HepG2 (cell line): ENCODE results near the gene ZCCHC8. TPM values are rescaled to one million over a fixed set of nuclear protein-coding genes. Genes with fewer than 3 reads are reported as not detected.

Experiments
- ARNT2 ChIP-seq: sonication (generic); formaldehyde crosslinking; IDR thresholded peaks from 2 replicates; pipeline ENCODE4 v1.8.0; 2022; ENCODE audit warnings: mild to moderate bottlenecking, low read depth, missing genetic modification reagents, moderate library complexity
- IRF1 ChIP-seq: sonication (generic); formaldehyde crosslinking; IDR thresholded peaks from 2 replicates; pipeline ENCODE4 v1.4.0; 2020; ENCODE audit warnings: low read depth, mild to moderate bottlenecking, missing genetic modification reagents
- KDM5A ChIP-seq: fragments of 200-600 bp; sonication (generic); IDR thresholded peaks from 2 replicates; pipeline ENCODE4 v1.7.0; 2018; ENCODE audit warnings: antibody characterized with exemption, mild to moderate bottlenecking, low read length, borderline replicate concordance
- PHF5A ChIP-seq: IDR thresholded peaks from one replicate; pipeline ENCODE4 v1.6.1; 2018; ENCODE audit warnings: low read depth, missing genetic modification reagents; ENCODE audit not compliant: unreplicated experiment
- SETDB1 ChIP-seq: sonication (generic); formaldehyde crosslinking; IDR thresholded peaks from 2 replicates; pipeline ENCODE4 v1.5.1; 2020; ENCODE audit warnings: missing genetic modification reagents, mild to moderate bottlenecking, borderline replicate concordance
- TAF15 ChIP-seq: fragments of 200-400 bp; formaldehyde crosslinking; IDR thresholded peaks from one replicate; pipeline ENCODE4 v1.6.1; 2018; ENCODE audit warnings: mild to moderate bottlenecking, low read depth, low read length; ENCODE audit not compliant: poor library complexity, severe bottlenecking
- ZBTB42 ChIP-seq: sonication (generic); formaldehyde crosslinking; IDR thresholded peaks from 2 replicates; pipeline ENCODE4 v1.5.0; 2020; ENCODE audit warnings: mild to moderate bottlenecking, missing genetic modification reagents
- ZBTB44 ChIP-seq: sonication (generic); formaldehyde crosslinking; IDR thresholded peaks from 2 replicates; pipeline ENCODE4 v1.4.0; 2020; ENCODE audit warnings: missing genetic modification reagents
- ZFP62 ChIP-seq: sonication (generic); formaldehyde crosslinking; IDR thresholded peaks from 2 replicates; pipeline ENCODE4 v1.4.0; 2020; ENCODE audit warnings: missing genetic modification reagents
- ZMYM4 ChIP-seq: sonication (generic); formaldehyde crosslinking; IDR thresholded peaks from 2 replicates; pipeline ENCODE4 v1.8.1; 2023; ENCODE audit warnings: mild to moderate bottlenecking, missing genetic modification reagents
- ZNF275 ChIP-seq: sonication (generic); formaldehyde crosslinking; IDR thresholded peaks from 2 replicates; pipeline ENCODE4 v1.8.0; 2022; ENCODE audit warnings: missing genetic modification reagents, mild to moderate bottlenecking, inconsistent platforms, borderline replicate concordance
- ZNF3 ChIP-seq: IDR thresholded peaks from 2 replicates; pipeline ENCODE4 v1.7.0; 2017; ENCODE audit warnings: inconsistent platforms
- ZNF441 ChIP-seq: sonication (generic); formaldehyde crosslinking; IDR thresholded peaks from 2 replicates; pipeline ENCODE4 v1.7.0; 2021; ENCODE audit warnings: missing genetic modification reagents, borderline replicate concordance
- ZNF503 ChIP-seq: sonication (generic); formaldehyde crosslinking; IDR thresholded peaks from 2 replicates; pipeline ENCODE4 v1.4.0; 2020; ENCODE audit warnings: missing genetic modification reagents
- ZNF567 ChIP-seq: sonication (generic); formaldehyde crosslinking; IDR thresholded peaks from 2 replicates; pipeline ENCODE4 v1.8.1; 2023; ENCODE audit warnings: mild to moderate bottlenecking, missing genetic modification reagents, borderline replicate concordance
- ZNF773 ChIP-seq: sonication (generic); formaldehyde crosslinking; IDR thresholded peaks from 2 replicates; pipeline ENCODE4 v1.4.0; 2020; ENCODE audit warnings: missing genetic modification reagents, borderline replicate concordance
- ZSCAN29 ChIP-seq: sonication (generic); formaldehyde crosslinking; conservative IDR thresholded peaks from 2 replicates; pipeline ENCODE4 v1.4.0; 2020; ENCODE audit warnings: mild to moderate bottlenecking, missing genetic modification reagents
- polyA plus RNA-seq, 8 experiments: library from polyadenylated mRNA; depleted of rRNA in 3 of 8; stranded (reverse) in 7 of 8; unstranded in 1 of 8; fragments of >200 nt; fragmentation: Illumina TruSeq in 4 of 8; extraction: Trizol in 4 of 8; gene quantifications; 2 replicates each; pipeline versions ENCODE4 v1.2.1 to v1.2.3, GENCODE V29; 2011 to 2016; ENCODE audit warnings: low read depth in 4 of 8, missing spikeins in 1 of 8, mixed read lengths in 1 of 8; ENCODE audit not compliant: insufficient read depth in 1 of 8
- total RNA-seq, 5 experiments: library from RNA; depleted of rRNA; stranded (reverse); fragments of >200 nt; fragmentation: Illumina TruSeq; extraction: Trizol; gene quantifications; 2 replicates each; pipeline ENCODE4 v1.2.3, GENCODE V29; 2016; ENCODE audit warnings: low read depth in 1 of 5
- TF ChIP-seq, protein P1 (sequence below): sonication (generic); formaldehyde crosslinking; IDR thresholded peaks from 2 replicates; pipeline ENCODE4 v1.4.0; 2020; ENCODE audit warnings: missing genetic modification reagents
- TF ChIP-seq, protein P2 (sequence below): IDR thresholded peaks from 2 replicates; pipeline ENCODE4 v1.6.1; 2016; ENCODE audit warnings: mild to moderate bottlenecking, missing biosample characterization, missing genetic modification reagents

Gene ZCCHC8
- total and polyA plus RNA-seq, 2 of the 13 experiments (the other 11 are each of a cell fraction or from before 2014, with no cell fraction given), result 18.6 to 20.9 TPM

DNA sequence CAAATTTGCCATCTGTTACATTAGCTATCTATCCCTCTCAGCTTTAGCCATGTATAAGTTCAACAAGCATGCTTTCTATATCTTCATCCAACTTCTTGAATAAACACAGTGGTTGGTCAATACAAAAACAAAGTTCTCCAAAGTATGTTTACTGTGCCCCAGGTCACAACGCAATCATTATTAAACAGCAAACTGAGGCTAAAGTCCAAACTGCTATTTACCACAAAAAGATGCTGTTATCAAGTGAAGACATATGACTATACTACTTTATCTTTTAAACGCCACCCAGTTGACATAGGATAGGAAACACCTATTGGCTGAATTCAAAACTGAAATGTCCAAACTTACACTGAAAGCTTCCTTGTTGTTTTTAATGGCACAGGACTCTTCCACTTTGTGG, 11.7 kb downstream of the ZCCHC8 start (continued):
- TF ChIP-seq PHF5A (CRISPR knock-in tag) (no peak), ZNF567 (CRISPR knock-in tag) (no peak), ZBTB44 (CRISPR knock-in tag) (no peak), IRF1 (CRISPR knock-in tag) (no peak), TAF15 (no peak), ZNF441 (CRISPR knock-in tag) (no peak), ZNF773 (no peak), ZNF503 (CRISPR knock-in tag) (no peak), ZBTB42 (CRISPR knock-in tag) (no peak), ZSCAN29 (CRISPR knock-in tag) (no peak), ZMYM4 (CRISPR knock-in tag) (peak; percentile 32; the same call in 1 of the 2 replicates), ARNT2 (CRISPR knock-in tag) (no peak), ZFP62 (CRISPR knock-in tag) (no peak), KDM5A (no peak), SETDB1 (CRISPR knock-in tag) (no peak), ZNF3 (CRISPR knock-in tag) (no peak), ZNF275 (no peak)
- TF ChIP-seq, protein P1, sequence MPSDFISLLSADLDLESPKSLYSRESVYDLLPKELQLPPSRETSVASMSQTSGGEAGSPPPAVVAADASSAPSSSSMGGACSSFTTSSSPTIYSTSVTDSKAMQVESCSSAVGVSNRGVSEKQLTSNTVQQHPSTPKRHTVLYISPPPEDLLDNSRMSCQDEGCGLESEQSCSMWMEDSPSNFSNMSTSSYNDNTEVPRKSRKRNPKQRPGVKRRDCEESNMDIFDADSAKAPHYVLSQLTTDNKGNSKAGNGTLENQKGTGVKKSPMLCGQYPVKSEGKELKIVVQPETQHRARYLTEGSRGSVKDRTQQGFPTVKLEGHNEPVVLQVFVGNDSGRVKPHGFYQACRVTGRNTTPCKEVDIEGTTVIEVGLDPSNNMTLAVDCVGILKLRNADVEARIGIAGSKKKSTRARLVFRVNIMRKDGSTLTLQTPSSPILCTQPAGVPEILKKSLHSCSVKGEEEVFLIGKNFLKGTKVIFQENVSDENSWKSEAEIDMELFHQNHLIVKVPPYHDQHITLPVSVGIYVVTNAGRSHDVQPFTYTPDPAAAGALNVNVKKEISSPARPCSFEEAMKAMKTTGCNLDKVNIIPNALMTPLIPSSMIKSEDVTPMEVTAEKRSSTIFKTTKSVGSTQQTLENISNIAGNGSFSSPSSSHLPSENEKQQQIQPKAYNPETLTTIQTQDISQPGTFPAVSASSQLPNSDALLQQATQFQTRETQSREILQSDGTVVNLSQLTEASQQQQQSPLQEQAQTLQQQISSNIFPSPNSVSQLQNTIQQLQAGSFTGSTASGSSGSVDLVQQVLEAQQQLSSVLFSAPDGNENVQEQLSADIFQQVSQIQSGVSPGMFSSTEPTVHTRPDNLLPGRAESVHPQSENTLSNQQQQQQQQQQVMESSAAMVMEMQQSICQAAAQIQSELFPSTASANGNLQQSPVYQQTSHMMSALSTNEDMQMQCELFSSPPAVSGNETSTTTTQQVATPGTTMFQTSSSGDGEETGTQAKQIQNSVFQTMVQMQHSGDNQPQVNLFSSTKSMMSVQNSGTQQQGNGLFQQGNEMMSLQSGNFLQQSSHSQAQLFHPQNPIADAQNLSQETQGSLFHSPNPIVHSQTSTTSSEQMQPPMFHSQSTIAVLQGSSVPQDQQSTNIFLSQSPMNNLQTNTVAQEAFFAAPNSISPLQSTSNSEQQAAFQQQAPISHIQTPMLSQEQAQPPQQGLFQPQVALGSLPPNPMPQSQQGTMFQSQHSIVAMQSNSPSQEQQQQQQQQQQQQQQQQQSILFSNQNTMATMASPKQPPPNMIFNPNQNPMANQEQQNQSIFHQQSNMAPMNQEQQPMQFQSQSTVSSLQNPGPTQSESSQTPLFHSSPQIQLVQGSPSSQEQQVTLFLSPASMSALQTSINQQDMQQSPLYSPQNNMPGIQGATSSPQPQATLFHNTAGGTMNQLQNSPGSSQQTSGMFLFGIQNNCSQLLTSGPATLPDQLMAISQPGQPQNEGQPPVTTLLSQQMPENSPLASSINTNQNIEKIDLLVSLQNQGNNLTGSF (CRISPR knock-in tag), result no peak
- TF ChIP-seq, protein P2, sequence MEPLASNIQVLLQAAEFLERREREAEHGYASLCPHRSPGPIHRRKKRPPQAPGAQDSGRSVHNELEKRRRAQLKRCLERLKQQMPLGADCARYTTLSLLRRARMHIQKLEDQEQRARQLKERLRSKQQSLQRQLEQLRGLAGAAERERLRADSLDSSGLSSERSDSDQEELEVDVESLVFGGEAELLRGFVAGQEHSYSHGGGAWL, result no peak
